Panc1 (cell line): ENCODE measurements around the gene SLC35A1. TPM values are rescaled to one million over a fixed set of nuclear protein-coding genes. Genes with fewer than 3 reads are reported as not detected.

Experiments
- ATAC-seq: fragments of 200-7000 bp; cut with Tn5 transposase; 2 replicates; pipeline ENCODE4 v1.9.1; 2020; ENCODE audit warnings: mild to moderate bottlenecking, moderate library complexity
- BruUV-seq: library from RNA; stranded (reverse); fragments of 400-500 nt; replicated peaks from 2 replicates; lab custom pipeline; 2021; lab: Mats Ljungman, UMichigan
- CTCF ChIA-PET: fragments of 300-600 bp; sonication (Branson Sonifier 250); formaldehyde crosslinking; loops from one replicate; lab custom pipeline; 2022; ENCODE audit warnings: antibody characterized with exemption; lab: Charles Lee
- POLR2A ChIA-PET: fragments of 300-600 bp; sonication (Branson Sonifier 250); formaldehyde crosslinking; loops from one replicate; lab custom pipeline; 2022; ENCODE audit warnings: antibody characterized with exemption; lab: Charles Lee
- DNase-seq: peaks from one replicate; pipeline ENCODE4 v3.0.0-alpha.2; 2010; ENCODE audit warnings: low read depth, low spot score
- H3K27ac ChIP-seq: 2 replicates; pipeline ENCODE4 v1.5.1; 2011; ENCODE audit warnings: mild to moderate bottlenecking, low read length, inconsistent platforms
- H3K27me3 ChIP-seq: fragments of 200-500 bp; sonication (Bioruptor generic); 2 replicates; pipeline ENCODE4 v1.6.0; 2014; ENCODE audit warnings: low read length, inconsistent platforms; ENCODE audit not compliant: control insufficient read depth, insufficient read depth
- H3K36me3 ChIP-seq: fragments of 200-500 bp; sonication (Bioruptor generic); 2 replicates; pipeline ENCODE4 v1.5.1; 2014; ENCODE audit warnings: inconsistent platforms, mild to moderate bottlenecking, low read length, moderate library complexity; ENCODE audit not compliant: control insufficient read depth, insufficient read depth
- H3K4me1 ChIP-seq: 2 replicates; pipeline ENCODE4 v1.5.1; 2011; ENCODE audit warnings: inconsistent platforms, mild to moderate bottlenecking, low read length, moderate library complexity; ENCODE audit not compliant: control insufficient read depth, insufficient read depth
- H3K4me3 ChIP-seq, 2 experiments: 2 replicates each; pipeline ENCODE4 v1.5.1; 2011 to 2012; ENCODE audit warnings: low read depth in 2 of 2, low read length in 2 of 2, mild to moderate bottlenecking in 2 of 2, inconsistent platforms in 1 of 2, moderate library complexity in 1 of 2
- H3K9me3 ChIP-seq: fragments of 200-500 bp; sonication (Bioruptor generic); 2 replicates; pipeline ENCODE4 v1.5.1; 2014; ENCODE audit warnings: low read depth, mild to moderate bottlenecking, inconsistent platforms, low read length, moderate library complexity; ENCODE audit not compliant: control insufficient read depth, insufficient read depth
- POLR2AphosphoS5 ChIP-seq: IDR thresholded peaks from 2 replicates; pipeline ENCODE4 v1.6.1; 2012; ENCODE audit warnings: mild to moderate bottlenecking, low read depth, low read length, moderate library complexity
- SIN3A ChIP-seq: IDR thresholded peaks from 2 replicates; pipeline ENCODE4 v1.6.1; 2012; ENCODE audit warnings: low read depth, mild to moderate bottlenecking, low read length, moderate library complexity, borderline replicate concordance; ENCODE audit not compliant: insufficient read depth
- TCF7L2 ChIP-seq: IDR thresholded peaks from 2 replicates; pipeline ENCODE4 v1.6.1; 2011; ENCODE audit warnings: mild to moderate bottlenecking, low read depth, low read length, inconsistent platforms
- in situ Hi-C: cut with HindIII; loops from 2 replicates; pipeline ENCODE4 v1.10.0; 2016; ENCODE audit warnings: low sequenced_read_pairs, low pct_unique_long_range_greater_than_20kb
- intact Hi-C: fragments of 100-400 bp; cut with micrococcal nuclease; formaldehyde crosslinking; loops from one replicate; pipeline ENCODE4 v1.10.0; 2022; ENCODE audit not compliant: unreplicated experiment
- total RNA-seq: library from RNA; stranded (reverse); gene quantifications from one replicate; pipeline ENCODE4 v1.2.1, GENCODE V29; 2021; ENCODE audit not compliant: unreplicated experiment
- TF ChIP-seq, protein P1 (sequence below): fragments of 450-650 bp; IDR thresholded peaks from 2 replicates; pipeline ENCODE4 v1.5.1; 2017; ENCODE audit warnings: mild to moderate bottlenecking
- TF ChIP-seq, protein P2 (sequence below), 2 experiments: IDR thresholded peaks; 2 replicates each; pipeline ENCODE4 v1.6.1; 2011 to 2012; ENCODE audit warnings: low read depth in 2 of 2, control low read depth in 1 of 2, low read length in 1 of 2, mild to moderate bottlenecking in 1 of 2, moderate library complexity in 1 of 2; ENCODE audit not compliant: insufficient read depth in 1 of 2

SLC35A1 gene
- total RNA-seq, 1 experiment from 2014 or later: 14.9 TPM

DNA sequence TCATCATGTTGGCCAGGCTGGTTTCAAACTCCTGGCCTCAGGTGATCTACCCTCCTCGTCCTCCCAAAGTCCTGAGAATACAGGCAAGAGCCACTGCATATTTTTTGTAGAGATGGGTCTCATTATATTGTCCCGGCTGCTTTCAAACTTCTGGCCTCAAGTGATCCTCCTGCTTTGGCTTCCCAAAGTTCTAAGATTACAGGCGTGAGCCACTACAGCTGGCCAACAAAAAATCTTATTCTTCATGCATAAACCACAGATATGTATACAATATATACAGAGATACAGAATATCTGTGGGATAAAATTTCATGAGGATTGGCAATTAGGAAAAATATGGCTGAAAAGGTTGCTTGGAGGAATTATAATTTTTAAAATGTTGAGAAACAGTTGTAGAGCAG, 49.9 kb downstream of the SLC35A1 start:
- in situ Hi-C loops (no loop called here), intact Hi-C loops (no loop called here)
- Histone ChIP-seq H3K27me3 (no peaks in the 10 kb centered on the region), H3K9me3 (no peaks in the 10 kb centered on the region), H3K27ac (no peak overlapping the region), H3K4me1 (no peaks in the 10 kb centered on the region), H3K36me3 (peaks cover 33% of the 10 kb centered on the region), H3K4me3 (no peak overlapping the region)
- BruUV-seq: no TSS peak
- no peak for TF ChIP-seq TCF7L2
- no peak for TF ChIP-seq POLR2AphosphoS5
- no peak for TF ChIP-seq SIN3A
- TF ChIP-seq, protein P1, sequence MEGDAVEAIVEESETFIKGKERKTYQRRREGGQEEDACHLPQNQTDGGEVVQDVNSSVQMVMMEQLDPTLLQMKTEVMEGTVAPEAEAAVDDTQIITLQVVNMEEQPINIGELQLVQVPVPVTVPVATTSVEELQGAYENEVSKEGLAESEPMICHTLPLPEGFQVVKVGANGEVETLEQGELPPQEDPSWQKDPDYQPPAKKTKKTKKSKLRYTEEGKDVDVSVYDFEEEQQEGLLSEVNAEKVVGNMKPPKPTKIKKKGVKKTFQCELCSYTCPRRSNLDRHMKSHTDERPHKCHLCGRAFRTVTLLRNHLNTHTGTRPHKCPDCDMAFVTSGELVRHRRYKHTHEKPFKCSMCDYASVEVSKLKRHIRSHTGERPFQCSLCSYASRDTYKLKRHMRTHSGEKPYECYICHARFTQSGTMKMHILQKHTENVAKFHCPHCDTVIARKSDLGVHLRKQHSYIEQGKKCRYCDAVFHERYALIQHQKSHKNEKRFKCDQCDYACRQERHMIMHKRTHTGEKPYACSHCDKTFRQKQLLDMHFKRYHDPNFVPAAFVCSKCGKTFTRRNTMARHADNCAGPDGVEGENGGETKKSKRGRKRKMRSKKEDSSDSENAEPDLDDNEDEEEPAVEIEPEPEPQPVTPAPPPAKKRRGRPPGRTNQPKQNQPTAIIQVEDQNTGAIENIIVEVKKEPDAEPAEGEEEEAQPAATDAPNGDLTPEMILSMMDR: no peak
- TF ChIP-seq, protein P2, sequence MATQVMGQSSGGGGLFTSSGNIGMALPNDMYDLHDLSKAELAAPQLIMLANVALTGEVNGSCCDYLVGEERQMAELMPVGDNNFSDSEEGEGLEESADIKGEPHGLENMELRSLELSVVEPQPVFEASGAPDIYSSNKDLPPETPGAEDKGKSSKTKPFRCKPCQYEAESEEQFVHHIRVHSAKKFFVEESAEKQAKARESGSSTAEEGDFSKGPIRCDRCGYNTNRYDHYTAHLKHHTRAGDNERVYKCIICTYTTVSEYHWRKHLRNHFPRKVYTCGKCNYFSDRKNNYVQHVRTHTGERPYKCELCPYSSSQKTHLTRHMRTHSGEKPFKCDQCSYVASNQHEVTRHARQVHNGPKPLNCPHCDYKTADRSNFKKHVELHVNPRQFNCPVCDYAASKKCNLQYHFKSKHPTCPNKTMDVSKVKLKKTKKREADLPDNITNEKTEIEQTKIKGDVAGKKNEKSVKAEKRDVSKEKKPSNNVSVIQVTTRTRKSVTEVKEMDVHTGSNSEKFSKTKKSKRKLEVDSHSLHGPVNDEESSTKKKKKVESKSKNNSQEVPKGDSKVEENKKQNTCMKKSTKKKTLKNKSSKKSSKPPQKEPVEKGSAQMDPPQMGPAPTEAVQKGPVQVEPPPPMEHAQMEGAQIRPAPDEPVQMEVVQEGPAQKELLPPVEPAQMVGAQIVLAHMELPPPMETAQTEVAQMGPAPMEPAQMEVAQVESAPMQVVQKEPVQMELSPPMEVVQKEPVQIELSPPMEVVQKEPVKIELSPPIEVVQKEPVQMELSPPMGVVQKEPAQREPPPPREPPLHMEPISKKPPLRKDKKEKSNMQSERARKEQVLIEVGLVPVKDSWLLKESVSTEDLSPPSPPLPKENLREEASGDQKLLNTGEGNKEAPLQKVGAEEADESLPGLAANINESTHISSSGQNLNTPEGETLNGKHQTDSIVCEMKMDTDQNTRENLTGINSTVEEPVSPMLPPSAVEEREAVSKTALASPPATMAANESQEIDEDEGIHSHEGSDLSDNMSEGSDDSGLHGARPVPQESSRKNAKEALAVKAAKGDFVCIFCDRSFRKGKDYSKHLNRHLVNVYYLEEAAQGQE (IDR thresholded peaks at IDR 0.05; ENCODE audit: insufficient read depth in 1 of 2, low read depth in 2 of 2, low read length in 1 of 2): no peak
- DNase-seq (no peak), ATAC-seq (no peak)
- POLR2A ChIA-PET: no interaction called here
- CTCF ChIA-PET: no interaction called here

DNA sequence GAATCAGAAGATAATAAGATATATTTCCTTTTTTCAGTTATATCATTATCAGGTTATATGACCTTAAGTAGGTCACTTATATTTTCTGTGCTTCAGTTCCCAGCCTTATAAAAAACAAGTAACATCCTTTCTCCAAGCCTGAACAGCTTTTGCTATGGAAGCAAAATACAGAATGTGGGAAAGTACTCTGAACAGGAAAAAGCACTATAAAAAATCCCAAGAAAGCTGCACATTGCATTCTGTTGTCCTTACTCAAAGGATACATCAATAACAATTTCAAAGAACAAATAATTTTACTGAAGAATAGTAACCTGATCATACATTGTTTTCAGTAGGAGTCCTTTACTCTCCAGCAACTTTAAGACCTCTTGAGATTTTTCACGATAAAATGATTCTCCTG, 56.4 kb downstream of the SLC35A1 start:
- POLR2A ChIA-PET: no interaction called here
- ATAC-seq: no peak
- Histone ChIP-seq H3K4me1 (no peaks in the 10 kb centered on the region), H3K27me3 (no peaks in the 10 kb centered on the region), H3K4me3 (no peak overlapping the region), H3K27ac (no peak overlapping the region), H3K9me3 (no peaks in the 10 kb centered on the region), H3K36me3 (peaks cover 2% of the 10 kb centered on the region; the same call in 1 of the 2 replicates)
- intact Hi-C loops (no loop called here), in situ Hi-C loops (no loop called here)
- no peak for DNase-seq
- TF ChIP-seq, protein P1: no peak
- TF ChIP-seq POLR2AphosphoS5 (no peak), SIN3A (no peak), TCF7L2 (no peak)
- TF ChIP-seq, protein P2 (IDR thresholded peaks at IDR 0.05; ENCODE audit: insufficient read depth in 1 of 2, low read depth in 2 of 2, low read length in 1 of 2): no peak
- CTCF ChIA-PET: no interaction called here
- BruUV-seq: no TSS peak
